ENCODE results near the gene GABRR2.

GABRR2 gene

GRCh38 chr6:89315249-89315885 is at the start of gene GABRR2:
Gene GABRR2 (minus strand): TSS chr6:89315299. CDS start chr6:89315165, 134 bp downstream.
- DNase-seq: no peak

- DNase-seq: peak; percentile 19
Observed at GRCh38 chr6:89364586-89364985, 49.5 kb upstream of the GABRR2 start.

GRCh38 chr6:89361171-89361570 is 46.1 kb upstream of the GABRR2 start:
- peak; percentile 28 for DNase-seq

- peak; percentile 78 for DNase-seq
Observed at GRCh38 chr6:89360415-89360999, 45.4 kb upstream of the GABRR2 start.

- DNase-seq: peak; percentile 43
Observed at GRCh38 chr6:89359561-89359960, 44.5 kb upstream of the GABRR2 start.

- peak; percentile 19 for DNase-seq
Observed at GRCh38 chr6:89357390-89357789, 42.3 kb upstream of the GABRR2 start.

GRCh38 chr6:89356642-89357170 is 41.6 kb upstream of the GABRR2 start:
- no peak for DNase-seq

- no peak for DNase-seq
Observed at GRCh38 chr6:89355511-89356194, 40.6 kb upstream of the GABRR2 start.

- no peak for DNase-seq
Observed at GRCh38 chr6:89353702-89354392, 38.7 kb upstream of the GABRR2 start.

- no peak for DNase-seq
Observed at GRCh38 chr6:89353118-89353556, 38.0 kb upstream of the GABRR2 start.

- peak; percentile 75 for DNase-seq
Observed at GRCh38 chr6:89352278-89353117, 37.4 kb upstream of the GABRR2 start, which contains the start of gene UBE2J1. Gene UBE2J1 (minus strand): TSS chr6:89352722. CDS start chr6:89352569, 153 bp downstream.

- DNase-seq: no peak
Observed at GRCh38 chr6:89351671-89352277, 36.7 kb upstream of the GABRR2 start.

- DNase-seq: peak; percentile 98
Observed at GRCh38 chr6:89350281-89350966, 35.3 kb upstream of the GABRR2 start.

- no peak for DNase-seq
Observed at GRCh38 chr6:89348372-89348771, 33.3 kb upstream of the GABRR2 start.

- no peak for DNase-seq
Observed at GRCh38 chr6:89347825-89348224, 32.7 kb upstream of the GABRR2 start.

GRCh38 chr6:89346433-89346832 is 31.3 kb upstream of the GABRR2 start:
- no peak for DNase-seq

GRCh38 chr6:89339565-89339964 is 24.5 kb upstream of the GABRR2 start:
- DNase-seq: no peak

GRCh38 chr6:89335164-89335563 is 20.1 kb upstream of the GABRR2 start:
- DNase-seq: no peak

- DNase-seq: no peak
Observed at GRCh38 chr6:89330910-89331309, 15.8 kb upstream of the GABRR2 start.

- DNase-seq: no peak
Observed at GRCh38 chr6:89328976-89329375, 13.9 kb upstream of the GABRR2 start.

- no peak for DNase-seq
Observed at GRCh38 chr6:89324304-89324703, 9.2 kb upstream of the GABRR2 start.

Data from MV-4-11 (cell line).